HG03097 (cell line): ENCODE data around the gene MRPL24.
"Not testable (repeated sequence)": the region's sequence is repeated elsewhere in the genome, so short reads cannot be mapped to it uniquely, and the experiment has no call there.

Source experiments
- ATAC-seq: cut with Tn5 transposase; IDR thresholded peaks from one replicate; pipeline ENCODE4 v1.9.1; 2021; ENCODE audit not compliant: unreplicated experiment, low FRiP score

The MRPL24 gene

GRCh38 chr1:156760796-156761104 lies 19.9 kb upstream of the MRPL24 start:
- no peak for ATAC-seq

GRCh38 chr1:156760092-156760795 lies 19.4 kb upstream of the MRPL24 start:
- ATAC-seq: no peak

- not testable (repeated sequence) for ATAC-seq
Measured at GRCh38 chr1:156757572-156758253, 16.8 kb upstream of the MRPL24 start.

GRCh38 chr1:156756355-156756754 lies 15.5 kb upstream of the MRPL24 start:
- no peak for ATAC-seq

- no peak for ATAC-seq
Measured at GRCh38 chr1:156755527-156755950, 14.7 kb upstream of the MRPL24 start.

GRCh38 chr1:156754219-156754618 lies 13.3 kb upstream of the MRPL24 start:
- ATAC-seq: no peak

- no peak for ATAC-seq
Measured at GRCh38 chr1:156752843-156753482, 12.1 kb upstream of the MRPL24 start.

GRCh38 chr1:156751757-156752481 lies 11.0 kb upstream of the MRPL24 start:
- ATAC-seq: peak; percentile 70

GRCh38 chr1:156751451-156751756 lies 10.5 kb upstream of the MRPL24 start, which contains the start of gene HDGF:
Gene HDGF, minus strand, starts transcription at chr1:156751675. Its CDS starts 246 bp downstream, at chr1:156751429.
- ATAC-seq: no peak

- ATAC-seq: peak; percentile 6
Measured at GRCh38 chr1:156750711-156751450, 10.0 kb upstream of the MRPL24 start.

GRCh38 chr1:156750191-156750672 lies 9.3 kb upstream of the MRPL24 start:
- ATAC-seq: no peak

GRCh38 chr1:156749419-156750118 lies 8.7 kb upstream of the MRPL24 start:
- no peak for ATAC-seq

- no peak for ATAC-seq
Measured at GRCh38 chr1:156748670-156749418, 8.0 kb upstream of the MRPL24 start.

GRCh38 chr1:156747742-156748669 lies 7.1 kb upstream of the MRPL24 start:
- no peak for ATAC-seq

- no peak for ATAC-seq
Measured at GRCh38 chr1:156746728-156747631, 6.1 kb upstream of the MRPL24 start.

- ATAC-seq: no peak
Measured at GRCh38 chr1:156746406-156746727, 5.5 kb upstream of the MRPL24 start.

GRCh38 chr1:156745881-156746280 lies 5.0 kb upstream of the MRPL24 start:
- ATAC-seq: no peak
